ENCODE results near the gene ATG2A.

DNA sequence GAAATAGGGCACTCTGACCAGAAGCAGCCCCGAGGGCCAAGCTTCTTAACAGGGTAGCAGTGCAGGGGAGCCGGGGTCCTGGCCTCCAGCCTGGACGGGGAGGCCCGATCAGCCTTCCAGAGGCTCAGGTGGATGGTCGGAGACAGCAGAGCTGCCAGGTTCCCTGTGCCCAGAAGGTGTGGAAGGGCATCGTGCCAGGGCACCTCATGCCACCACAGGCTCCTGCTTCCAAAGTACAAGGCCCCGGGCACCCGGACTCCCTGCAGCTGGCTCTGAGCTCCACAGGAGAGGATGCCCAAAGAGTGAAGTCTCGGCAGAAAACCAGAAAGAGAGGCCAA, 52.9 kb downstream of the ATG2A start:
- TF ChIP-seq, protein P1, sequence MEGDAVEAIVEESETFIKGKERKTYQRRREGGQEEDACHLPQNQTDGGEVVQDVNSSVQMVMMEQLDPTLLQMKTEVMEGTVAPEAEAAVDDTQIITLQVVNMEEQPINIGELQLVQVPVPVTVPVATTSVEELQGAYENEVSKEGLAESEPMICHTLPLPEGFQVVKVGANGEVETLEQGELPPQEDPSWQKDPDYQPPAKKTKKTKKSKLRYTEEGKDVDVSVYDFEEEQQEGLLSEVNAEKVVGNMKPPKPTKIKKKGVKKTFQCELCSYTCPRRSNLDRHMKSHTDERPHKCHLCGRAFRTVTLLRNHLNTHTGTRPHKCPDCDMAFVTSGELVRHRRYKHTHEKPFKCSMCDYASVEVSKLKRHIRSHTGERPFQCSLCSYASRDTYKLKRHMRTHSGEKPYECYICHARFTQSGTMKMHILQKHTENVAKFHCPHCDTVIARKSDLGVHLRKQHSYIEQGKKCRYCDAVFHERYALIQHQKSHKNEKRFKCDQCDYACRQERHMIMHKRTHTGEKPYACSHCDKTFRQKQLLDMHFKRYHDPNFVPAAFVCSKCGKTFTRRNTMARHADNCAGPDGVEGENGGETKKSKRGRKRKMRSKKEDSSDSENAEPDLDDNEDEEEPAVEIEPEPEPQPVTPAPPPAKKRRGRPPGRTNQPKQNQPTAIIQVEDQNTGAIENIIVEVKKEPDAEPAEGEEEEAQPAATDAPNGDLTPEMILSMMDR (IDR thresholded peaks at IDR 0.05) = no peak
- TF ChIP-seq POLR2A (IDR thresholded peaks at IDR 0.05) = no peak

Measured in adrenal gland (tissue), 5 donors.